CD4-positive, alpha-beta T cell treated with Interferon gamma for 1 hour (primary cell): Measurements from ENCODE around the gene DNPH1.

Experiments
- DNase-seq: peaks from one replicate; pipeline ENCODE4 v3.0.0-alpha.2; 2020

DNPH1 gene, protein sequence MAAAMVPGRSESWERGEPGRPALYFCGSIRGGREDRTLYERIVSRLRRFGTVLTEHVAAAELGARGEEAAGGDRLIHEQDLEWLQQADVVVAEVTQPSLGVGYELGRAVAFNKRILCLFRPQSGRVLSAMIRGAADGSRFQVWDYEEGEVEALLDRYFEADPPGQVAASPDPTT

DNA sequence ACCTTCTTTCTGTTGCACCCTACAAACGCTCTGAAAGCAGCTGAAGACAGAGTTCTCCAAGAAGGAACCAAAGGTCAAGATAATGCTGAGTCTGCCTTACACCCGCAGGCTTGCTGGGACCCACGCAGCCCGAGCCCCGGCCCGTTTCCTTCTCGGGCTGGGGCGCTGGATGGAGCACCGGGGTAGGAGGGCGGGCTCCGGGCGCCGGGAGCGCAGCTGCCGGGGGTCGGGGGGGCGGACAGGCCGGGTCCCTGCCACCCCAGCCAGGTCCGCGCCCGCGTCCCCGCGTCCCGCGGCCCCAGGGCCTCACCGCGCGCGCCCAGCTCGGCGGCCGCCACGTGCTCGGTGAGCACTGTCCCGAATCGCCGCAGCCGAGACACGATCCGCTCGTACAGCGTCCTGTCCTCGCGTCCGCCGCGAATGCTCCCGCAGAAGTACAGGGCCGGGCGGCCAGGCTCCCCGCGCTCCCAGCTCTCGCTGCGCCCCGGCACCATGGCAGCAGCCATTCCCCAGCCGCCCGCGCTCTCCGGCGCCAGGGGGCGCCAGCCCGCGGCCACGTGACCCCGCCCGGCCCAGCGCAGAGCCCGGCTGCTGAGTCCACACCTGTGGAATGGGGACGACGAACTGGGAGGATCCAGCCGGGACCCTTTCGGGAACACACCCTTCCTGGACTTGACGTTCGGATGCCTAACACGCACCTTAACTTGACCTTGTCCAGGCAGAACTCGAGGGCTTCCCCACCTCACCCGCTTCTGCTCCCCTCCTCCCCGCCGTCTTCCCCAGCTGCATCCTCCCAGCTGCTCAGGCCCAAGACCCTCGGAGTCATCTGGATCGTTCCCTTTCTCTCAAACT is at the start of gene DNPH1:
TSS of gene DNPH1 (minus strand) at position 531 of the 852 bp plus-strand sequence. CDS start at position 506, 25 bp downstream.
- peak; percentile 77 for DNase-seq

DNA sequence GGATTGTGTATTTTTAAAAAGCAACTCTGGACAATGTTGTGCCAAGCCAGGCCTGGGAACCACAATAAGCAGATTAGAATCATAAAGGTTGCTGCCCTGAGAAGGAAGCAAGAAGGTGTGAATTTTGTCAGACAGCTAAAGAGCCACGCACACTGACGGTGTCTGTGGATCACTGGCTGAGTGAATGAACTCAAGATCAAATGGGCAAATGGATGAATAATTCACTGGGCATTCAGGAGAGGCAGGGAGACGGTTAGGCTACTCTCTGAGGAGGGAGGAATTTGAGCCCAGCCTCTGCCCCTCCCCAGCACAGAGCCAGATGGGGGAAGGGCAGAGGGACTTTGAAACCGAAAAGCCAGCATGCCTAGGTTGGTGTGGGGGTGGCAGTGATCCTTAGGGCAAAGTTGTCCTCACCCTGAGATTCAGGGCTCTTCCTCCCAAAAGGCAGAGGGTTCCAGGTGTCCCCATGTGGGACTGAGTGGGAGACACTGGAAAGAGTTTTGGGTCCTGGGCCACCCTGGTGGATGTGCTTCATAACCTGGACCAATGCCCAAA is 49.3 kb upstream of the DNPH1 start:
- no peak for DNase-seq

DNA sequence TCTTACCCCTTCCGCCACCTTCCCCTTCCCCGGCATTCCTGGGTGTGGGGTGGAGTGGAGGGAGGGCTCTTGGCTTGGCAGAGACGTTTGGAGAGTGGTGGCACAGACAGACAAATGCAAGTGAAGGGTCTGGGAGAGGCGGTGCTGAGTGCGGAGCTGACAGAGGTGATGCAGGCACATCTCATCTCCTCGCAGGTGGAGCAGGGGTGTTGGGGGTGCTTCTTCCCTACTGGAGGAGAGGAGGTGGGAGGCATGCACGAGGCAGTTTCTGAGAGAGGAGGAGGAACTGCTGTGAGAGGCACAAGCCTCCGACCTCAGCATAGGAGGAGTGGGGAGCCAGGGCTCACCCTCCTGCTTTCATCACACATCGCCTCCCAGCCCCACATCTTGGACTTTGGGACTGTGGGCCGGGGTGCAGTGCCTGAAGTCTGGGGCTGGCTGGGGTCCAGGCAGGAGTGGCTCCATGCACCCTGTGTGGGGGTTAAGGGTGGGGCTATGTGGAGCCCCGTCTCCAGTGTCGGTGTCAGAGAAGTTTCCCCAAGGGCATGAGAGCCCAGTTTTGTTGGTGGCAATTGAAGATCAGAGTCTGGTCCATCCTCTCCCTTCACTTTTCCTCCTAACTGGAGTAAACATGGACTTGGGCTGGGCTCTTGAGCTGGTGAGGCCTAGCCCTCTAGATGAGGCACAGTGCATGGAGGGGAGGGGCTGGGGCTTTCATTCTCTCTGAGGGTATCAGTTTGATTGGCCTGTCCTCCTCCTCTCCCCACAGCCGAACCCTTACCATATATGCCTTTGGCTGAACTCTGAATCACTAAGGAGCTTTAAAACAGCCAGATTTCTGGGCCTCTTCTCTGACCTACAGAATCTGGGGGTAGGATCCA is 48.6 kb upstream of the DNPH1 start:
- DNase-seq, result no peak

DNA sequence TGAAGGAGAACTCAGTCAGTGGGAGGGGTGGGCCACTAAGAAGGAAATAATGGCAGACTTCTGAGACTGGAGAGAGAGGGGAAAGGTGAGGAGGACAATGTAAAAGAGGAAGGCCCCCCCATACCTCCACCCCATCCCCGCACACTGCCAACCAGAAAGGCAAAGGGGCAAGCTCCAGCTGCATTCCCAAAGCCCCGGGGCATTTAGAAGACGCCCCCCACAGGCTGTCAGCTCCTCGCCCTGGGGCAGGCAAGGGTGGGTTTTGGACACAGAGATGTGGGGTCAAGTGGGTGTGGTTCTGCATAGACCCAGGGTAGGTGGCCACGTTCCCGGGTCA is 48.0 kb upstream of the DNPH1 start:
- DNase-seq, result no peak

DNA sequence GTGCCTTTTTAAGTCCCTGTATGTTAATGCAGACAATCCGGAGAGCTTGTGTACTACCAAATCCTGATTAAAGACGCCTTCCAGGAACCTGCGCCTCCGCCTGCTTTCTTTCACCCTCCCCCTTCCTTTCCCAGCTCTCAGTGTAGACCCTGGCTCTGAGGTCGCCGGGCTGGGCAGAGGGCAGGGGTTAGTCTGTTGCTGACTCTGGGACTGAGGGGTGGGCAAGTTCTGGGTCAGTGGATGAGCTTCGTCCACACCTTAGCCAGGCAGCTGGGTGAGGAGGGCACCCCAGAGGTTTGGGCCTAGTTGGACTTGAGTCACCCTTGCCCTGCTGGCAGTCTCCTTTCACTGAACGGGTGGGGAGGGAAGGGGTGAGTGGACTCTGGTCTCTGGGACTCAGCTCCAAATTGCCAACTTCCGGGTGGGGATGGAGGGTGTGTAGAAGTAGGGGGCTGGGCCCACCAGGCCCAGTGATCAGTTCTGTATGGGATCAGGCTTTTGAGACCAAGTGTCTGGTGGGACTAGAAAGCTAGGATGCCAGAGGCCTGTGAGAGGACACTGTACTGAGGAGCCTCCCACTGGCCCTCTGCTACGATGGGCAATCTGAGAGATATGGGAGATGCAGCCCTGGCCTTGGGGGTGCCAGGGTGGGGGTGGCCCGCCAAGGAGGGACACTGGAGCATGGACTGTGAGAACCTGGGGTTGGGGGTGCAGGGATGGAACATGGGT is 47.5 kb upstream of the DNPH1 start:
- DNase-seq, result no peak

DNA sequence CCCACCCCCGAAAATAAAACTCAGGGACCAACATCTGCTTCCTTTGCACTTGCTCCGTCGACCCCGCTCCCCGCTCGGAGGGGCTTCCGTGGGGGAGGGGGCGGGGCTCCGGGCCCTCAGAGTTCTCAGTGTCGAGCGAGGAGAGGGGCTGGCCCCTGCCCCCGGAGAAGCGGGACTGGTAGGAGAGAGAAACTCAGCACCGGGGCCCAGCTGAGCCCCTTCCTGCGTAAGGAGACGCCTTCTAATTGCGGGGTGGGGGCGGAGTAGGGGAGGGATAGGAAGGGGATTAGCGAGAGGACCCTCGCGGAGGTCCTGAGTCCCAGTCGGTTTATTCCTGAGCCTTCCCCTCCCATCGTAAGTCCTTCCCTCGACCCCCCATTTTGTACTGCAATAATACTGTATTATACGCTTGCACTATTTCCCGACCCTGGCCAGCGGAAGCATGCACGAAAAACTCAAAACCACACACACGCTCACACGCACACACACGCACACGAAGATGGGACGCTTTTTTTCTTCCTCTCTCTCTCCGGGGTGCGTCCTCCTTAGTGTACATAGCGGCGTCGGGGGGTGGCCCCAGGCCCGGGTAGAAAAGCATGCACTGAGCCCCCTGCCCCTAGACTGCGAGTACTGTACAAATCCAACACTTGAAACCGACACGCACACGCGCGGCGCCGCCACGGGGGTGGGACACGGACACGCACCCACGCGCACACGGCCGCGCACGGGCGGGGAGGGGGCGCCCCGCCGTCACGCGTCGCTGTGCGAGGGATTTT is 46.7 kb upstream of the DNPH1 start:
- peak; percentile 48 for DNase-seq

DNA sequence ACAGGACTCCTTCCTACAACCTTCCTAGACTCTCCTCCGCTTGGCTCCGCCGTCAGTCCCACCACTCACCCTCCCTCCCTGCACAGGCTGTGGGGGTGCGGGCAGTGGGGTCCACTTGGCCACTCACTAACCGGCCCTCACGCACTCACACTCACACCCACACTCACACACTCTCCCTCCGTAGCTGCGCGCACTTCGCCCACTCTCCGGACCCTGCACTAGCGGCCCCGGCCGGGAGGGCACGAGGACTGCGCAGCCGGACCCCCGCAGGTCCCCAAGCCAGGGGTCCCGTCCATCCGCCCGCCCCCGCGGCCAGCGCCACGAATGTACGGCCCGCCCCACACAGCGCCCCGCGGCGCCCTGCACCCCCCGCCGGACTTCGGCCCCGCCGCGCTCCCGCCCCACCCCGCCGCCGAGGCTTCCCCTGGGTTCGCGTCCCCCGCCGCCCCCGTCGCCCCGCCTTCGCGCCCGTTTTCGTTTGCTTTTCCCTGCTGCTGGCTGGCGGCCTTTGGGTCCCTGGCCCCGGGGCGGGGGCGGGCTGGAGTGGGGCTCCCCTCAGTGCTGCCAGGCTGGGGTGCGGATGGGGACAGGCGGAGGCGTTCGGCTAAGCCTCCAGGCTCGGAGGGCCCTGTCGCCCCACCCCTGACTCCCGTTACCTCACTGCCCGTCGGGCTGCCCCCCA is 45.8 kb upstream of the DNPH1 start:
- no peak for DNase-seq

DNA sequence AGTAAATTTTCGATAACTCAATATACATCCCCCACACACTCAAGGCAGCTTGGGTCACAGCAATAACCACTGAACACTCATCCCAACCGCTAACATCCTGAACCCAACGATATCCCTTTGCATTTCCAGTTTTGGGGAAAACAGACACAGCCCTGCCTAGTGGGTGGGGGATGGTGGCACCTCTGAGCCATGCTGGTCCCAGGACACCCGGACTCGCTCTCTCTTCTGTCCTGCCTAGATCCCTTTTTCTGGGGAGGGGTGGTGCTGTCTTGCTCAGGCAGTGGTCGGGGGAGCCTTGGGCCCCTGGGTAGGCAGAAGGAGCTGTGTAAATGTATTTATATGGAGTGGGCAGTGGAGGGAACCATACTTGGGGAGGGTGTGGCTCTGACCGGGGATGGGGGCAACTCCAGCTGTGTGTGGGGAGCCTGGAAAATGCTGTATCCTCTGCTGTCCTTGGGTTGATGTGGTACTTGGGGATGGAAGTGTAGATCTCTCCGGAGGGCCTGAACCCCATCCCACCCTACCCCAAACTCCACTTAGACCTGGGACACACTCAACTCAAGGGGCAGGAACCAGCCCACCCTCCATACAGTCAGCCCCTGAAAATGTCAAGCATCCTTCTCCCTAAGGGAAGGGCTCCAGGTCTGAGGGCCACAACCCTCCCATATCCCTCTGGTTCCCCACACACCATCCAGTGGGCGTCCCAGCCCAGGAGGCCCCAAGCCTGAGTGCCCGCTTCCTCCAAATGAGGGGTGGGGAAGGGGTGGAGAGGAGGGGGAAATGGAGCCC is 45.0 kb upstream of the DNPH1 start:
- DNase-seq, result no peak

DNA sequence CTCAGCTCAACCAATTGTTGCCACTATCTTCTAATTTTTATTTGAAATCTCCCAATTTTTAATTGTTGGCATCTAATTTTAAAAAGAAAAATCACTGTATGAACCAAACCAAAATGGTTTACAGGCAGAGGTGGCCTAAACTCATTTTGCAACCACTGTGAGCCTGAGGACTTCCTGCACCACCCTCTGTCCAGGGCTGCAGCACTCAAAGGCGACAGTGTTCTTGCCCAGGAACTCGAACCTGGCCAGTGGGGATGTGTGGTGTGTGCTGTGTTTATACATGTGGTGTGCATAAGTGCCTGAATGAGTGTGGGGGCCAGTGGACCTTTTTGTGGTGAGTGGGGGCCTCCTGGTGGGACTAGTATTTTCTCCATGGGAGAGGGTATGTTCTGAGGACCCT is 44.4 kb upstream of the DNPH1 start:
- no peak for DNase-seq

DNA sequence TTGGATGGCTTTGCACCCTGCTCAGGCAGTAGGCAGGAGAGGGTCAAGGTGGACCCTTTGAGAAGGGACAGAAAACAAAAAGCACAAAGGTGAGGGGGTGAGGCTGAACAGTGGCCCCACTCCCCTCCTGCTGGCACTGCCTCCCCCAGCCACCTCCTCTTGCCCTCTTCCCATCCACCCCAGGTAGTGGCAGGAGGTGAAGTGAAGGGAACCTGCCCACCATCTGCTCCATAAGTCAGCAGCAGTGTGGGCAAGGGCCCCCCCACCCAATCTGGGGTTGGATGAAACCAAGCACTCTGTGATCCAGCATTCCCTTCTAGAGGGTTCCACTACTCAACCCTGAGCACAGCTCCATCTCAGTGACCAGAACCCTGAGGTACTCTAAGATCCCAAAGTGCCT is 42.7 kb upstream of the DNPH1 start:
- no peak for DNase-seq

DNA sequence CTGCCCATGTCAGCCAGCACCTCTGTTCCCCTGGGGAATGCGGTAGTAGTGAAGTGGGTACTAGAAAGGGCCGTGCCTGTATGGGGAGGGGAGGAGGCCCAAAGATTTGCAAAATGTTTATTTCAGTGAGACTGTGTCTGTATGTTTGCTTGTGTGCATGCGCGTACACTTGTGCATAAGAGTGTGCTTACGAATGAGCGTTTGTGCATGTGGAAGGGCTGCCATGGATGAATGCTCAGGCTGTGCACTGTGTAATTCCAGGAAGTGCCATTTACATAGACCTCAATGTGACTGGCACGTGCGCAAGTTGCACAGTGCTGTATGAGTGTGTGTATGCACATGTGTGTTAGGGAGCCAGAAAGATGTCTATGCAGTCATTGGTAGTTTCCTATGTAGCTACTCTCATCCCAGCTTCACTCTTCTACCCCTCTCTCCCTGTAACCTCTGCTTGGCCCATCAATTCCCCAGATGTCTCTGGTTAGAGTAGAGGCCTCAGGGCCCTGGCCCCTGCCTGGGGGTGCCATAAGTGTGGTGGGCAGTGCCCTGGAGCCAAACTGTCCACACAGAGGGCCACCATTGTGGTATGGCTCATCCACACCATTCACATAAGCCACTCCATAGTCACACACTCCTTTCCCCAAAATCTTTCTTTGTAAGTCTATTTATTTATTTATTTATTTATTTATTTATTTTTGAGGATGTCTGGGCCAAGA is 42.0 kb upstream of the DNPH1 start:
- DNase-seq, result peak; percentile 26

DNA sequence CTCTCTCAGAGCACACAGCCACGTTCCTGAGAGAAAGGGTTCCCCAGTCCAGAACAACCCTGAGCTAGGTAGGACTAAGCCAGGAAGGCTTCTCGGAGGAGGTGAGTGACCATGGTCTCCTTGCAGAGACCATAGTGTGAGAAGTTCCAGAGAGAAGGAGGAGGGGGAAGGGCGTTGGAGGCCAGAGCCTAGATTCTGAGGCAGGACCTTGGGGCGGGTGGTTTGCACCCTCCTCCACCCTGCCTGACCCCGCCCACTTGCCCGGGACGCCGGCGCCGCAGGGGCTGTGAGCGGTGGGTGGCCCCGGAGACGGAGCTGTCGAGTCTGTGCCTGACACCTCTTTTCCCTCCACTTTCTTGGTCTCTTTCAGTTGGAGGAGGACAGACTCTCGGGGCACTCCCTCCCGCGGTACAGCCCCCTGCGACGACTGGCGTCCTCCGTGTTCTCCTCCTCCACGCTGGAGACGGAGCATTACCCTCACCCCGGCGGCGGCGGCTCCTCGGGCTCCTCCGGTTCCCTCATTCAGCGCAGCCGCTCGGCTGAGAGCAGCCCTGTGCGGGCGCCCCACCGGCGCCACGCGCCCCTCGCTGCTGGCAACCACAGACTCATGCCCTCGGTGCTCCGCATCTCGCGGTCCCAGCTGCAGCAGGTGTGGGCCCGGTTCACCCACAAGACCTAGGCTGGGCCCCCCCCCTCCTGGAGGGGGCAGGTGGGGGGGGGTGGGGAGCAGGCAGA is 40.2 kb upstream of the DNPH1 start:
- DNase-seq, result peak; percentile 18

DNA sequence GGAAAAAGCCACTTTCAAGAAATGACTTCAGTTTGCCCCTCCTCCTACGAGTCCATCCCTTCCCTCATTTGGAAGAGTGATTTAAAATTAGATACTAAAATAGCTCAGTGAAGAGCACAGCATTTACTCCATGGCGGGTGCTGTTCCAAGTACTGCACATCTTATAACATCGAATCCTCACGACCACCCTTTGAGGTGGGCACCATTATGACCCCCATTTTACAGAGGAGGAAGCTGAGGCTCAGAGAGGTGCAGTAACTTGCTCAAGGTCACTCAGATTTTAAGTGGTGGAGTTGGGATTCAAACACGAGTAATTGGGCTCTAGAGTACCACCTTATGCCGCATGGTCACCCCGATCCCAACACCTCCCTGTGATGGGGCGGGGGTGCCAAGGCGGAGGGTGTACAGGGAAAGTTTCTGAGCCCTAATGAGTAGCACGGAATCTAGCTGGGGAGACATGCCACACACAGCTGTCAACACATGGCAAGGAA is 39.5 kb upstream of the DNPH1 start:
- no peak for DNase-seq

DNA sequence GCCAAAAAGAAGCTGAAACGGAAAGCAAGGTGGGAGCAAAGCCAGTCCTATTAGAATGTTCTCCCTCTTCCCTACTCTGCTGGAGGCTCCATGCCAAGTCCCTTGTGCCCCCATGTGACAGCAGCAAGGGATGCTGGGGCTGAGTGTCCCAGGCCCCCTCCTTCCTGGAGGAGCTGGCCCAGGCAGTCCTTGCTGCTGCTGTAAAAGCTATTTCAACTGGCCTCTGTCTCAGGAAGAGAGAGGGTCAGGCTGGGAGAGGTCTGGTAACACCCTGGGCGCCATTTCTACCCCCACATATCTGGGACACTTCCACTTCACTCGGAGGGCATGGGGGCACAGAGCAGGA is 39.0 kb upstream of the DNPH1 start:
- no peak for DNase-seq

DNA sequence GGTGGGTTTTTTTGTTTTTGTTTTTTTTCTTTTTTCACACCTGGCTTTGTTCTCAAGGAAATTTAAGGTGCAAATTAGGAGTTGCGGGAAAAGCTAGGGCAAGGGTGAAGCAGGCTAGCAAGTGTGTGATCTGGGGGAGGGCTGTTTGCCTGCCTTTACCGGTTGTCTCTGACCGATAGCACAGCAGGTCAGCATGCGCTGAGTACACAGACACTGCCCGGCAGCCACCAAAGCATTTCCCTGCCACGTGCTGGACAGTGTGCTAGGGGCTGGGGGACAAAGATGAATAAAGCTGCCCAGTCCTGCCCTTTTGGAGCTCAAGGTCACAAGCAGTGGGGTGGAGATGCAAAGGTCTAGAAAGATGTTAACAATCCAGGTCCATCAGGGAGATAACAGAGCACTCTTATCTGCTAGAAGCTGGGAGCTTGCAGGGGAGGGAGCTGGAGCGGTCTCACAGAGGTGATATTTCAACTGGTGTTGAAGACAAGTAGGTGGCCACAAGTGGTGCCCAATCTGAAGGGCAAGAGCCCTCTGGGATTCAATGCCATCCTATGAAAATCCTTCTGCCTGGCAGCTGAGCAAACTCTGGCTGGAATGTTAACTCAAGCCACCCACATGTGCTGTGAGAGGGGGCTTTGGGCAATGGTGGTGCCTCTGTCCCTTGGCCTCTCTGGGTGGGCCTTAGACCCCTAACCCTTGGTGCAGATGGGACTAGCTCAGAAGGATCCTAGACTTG is 38.5 kb upstream of the DNPH1 start:
- DNase-seq, result no peak

DNA sequence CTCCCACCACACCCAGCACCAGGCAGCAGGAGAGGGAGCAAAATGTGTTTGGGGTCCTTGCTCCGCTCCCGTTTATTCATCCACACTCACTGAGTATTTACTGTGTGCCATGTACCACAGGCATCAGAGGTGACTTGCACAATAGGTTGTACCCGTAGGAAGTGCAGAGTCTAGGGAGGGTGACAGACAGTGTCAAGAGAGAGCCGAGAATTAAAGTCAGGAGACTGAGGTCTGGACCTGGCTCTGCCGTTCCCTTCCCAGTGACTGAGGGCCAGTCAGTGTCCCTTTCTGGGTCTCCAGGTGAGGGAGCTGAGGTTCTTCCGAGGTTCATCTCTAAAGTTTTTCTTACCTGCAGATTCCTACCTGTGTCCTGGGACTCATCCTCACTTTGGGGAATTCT is 36.3 kb upstream of the DNPH1 start:
- DNase-seq, result no peak

DNA sequence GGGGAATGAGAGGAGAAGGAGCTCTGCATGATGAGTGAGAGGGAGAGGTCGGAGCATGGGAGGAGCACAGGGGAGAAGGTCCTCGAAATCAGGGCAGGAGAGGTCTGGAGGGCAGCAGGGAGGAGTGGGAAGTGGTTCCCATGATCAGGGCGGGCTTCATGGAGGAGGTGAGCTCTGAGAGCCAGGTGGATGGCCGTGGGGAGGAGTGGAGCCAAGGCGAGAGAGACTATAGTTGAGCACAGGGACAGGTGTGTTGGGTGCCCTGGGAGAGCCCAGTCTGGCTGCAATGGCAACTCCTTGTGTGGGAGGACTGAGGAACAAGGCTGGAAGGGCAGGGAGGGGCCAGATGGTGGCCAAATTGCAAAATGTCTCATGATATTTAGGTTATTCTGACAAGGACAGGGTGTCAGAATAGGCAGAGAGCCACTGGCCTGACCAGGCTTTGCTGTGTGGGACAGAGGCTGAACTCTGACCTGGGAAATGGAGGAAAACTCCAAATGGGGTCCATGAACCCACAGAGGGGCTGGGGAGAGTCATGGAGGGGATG is 35.4 kb upstream of the DNPH1 start:
- DNase-seq, result no peak
